ENCODE measurements around the gene ELAVL1.

DNA sequence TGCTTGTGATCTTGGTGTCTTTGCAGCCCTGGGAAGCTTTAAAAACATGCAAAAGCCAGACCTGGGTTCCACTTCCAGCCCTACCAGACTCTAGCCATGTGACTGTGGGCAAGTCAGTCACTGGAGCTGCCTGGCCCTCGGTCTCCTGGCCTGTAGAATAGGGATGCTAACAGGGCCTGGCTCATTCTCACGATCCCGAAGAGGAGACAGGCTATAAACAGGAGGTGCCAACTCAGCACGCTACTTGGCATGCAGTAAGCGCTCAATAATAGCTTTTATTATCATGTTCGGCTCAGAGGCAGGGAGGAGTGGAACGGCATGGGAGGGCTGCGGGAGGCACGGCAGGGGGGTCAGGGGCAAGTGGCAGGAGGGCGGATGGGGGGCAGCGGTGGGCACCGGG, 81.2 kb downstream of the ELAVL1 start:
- TF ChIP-seq POLR2A (IDR thresholded peaks at IDR 0.05) = no peak
- TF ChIP-seq, protein P1, sequence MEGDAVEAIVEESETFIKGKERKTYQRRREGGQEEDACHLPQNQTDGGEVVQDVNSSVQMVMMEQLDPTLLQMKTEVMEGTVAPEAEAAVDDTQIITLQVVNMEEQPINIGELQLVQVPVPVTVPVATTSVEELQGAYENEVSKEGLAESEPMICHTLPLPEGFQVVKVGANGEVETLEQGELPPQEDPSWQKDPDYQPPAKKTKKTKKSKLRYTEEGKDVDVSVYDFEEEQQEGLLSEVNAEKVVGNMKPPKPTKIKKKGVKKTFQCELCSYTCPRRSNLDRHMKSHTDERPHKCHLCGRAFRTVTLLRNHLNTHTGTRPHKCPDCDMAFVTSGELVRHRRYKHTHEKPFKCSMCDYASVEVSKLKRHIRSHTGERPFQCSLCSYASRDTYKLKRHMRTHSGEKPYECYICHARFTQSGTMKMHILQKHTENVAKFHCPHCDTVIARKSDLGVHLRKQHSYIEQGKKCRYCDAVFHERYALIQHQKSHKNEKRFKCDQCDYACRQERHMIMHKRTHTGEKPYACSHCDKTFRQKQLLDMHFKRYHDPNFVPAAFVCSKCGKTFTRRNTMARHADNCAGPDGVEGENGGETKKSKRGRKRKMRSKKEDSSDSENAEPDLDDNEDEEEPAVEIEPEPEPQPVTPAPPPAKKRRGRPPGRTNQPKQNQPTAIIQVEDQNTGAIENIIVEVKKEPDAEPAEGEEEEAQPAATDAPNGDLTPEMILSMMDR (IDR thresholded peaks at IDR 0.05) = no peak
